Nephron (organoid): ENCODE results near the gene MICAL2.

ENCODE experiments used
- H3K27ac Mint-ChIP-seq, 3 experiments: 2 replicates each; pipeline ENCODE4 v1.8.0; 2020; ENCODE audit warnings: mixed read lengths in 3 of 3, mild to moderate bottlenecking in 2 of 3, moderate library complexity in 1 of 3
- H3K27me3 Mint-ChIP-seq: 2 replicates; pipeline ENCODE4 v1.8.0; 2021; ENCODE audit warnings: low read depth, mild to moderate bottlenecking, moderate library complexity, mixed read lengths
- H3K36me3 Mint-ChIP-seq: 2 replicates; pipeline ENCODE4 v1.8.0; 2020; ENCODE audit warnings: low read depth, mixed read lengths
- H3K4me1 Mint-ChIP-seq: 2 replicates; pipeline ENCODE4 v1.8.0; 2020; ENCODE audit warnings: mixed read lengths
- H3K4me3 Mint-ChIP-seq, 3 experiments: 2 replicates each; pipeline ENCODE4 v1.8.0; 2020; ENCODE audit warnings: mild to moderate bottlenecking in 3 of 3, mixed read lengths in 3 of 3, moderate library complexity in 2 of 3
- H3K9me3 Mint-ChIP-seq: 2 replicates; pipeline ENCODE4 v1.8.0; 2020; ENCODE audit warnings: mixed read lengths
- CTCF ChIP-seq, 3 experiments: fragments of 200-600 bp; sonication (generic); IDR thresholded peaks; one replicate each; pipeline ENCODE4 v1.5.0; 2021; ENCODE audit warnings: antibody characterized with exemption in 3 of 3; ENCODE audit not compliant: unreplicated experiment in 3 of 3

The MICAL2 gene

GRCh38 chr11:12205330-12205729 lies 94.9 kb downstream of the MICAL2 start:
- Mint-ChIP-seq H3K36me3 (peaks cover 3% of the 10 kb centered on the region), H3K27ac (no peak overlapping the region), H3K4me3 (no peak overlapping the region), H3K4me1 (peaks cover 17% of the 10 kb centered on the region), H3K27me3 (peaks cover 7% of the 10 kb centered on the region), H3K9me3 (no peaks in the 10 kb centered on the region)
- no peak for TF ChIP-seq CTCF (IDR thresholded peaks at IDR 0.05; ENCODE audit: unreplicated experiment in 3 of 3)

GRCh38 chr11:12206529-12206928 lies 96.1 kb downstream of the MICAL2 start:
- Mint-ChIP-seq H3K4me1 (peaks cover 6% of the 10 kb centered on the region), H3K27ac (peak overlapping the region in 1 of 3 experiments; percentile 11), H3K27me3 (peaks cover 7% of the 10 kb centered on the region), H3K4me3 (no peak overlapping the region), H3K36me3 (peaks cover 3% of the 10 kb centered on the region), H3K9me3 (no peaks in the 10 kb centered on the region)
- TF ChIP-seq CTCF (IDR thresholded peaks at IDR 0.05; ENCODE audit: unreplicated experiment in 3 of 3), result no peak

- H3K4me1 Mint-ChIP-seq, result peaks cover 5% of the 10 kb centered on the region
- no peak overlapping the region for H3K4me3 Mint-ChIP-seq
- H3K9me3 Mint-ChIP-seq, result no peaks in the 10 kb centered on the region
- no peak overlapping the region for H3K27ac Mint-ChIP-seq
- peaks cover 3% of the 10 kb centered on the region for H3K36me3 Mint-ChIP-seq
- no peak for TF ChIP-seq CTCF (IDR thresholded peaks at IDR 0.05; ENCODE audit: unreplicated experiment in 3 of 3)
- H3K27me3 Mint-ChIP-seq, result peaks cover 11% of the 10 kb centered on the region
Measured at GRCh38 chr11:12207384-12208150, 97.2 kb downstream of the MICAL2 start.

GRCh38 chr11:12209096-12209495 lies 98.7 kb downstream of the MICAL2 start:
- no peak overlapping the region for H3K4me3 Mint-ChIP-seq
- no peak for TF ChIP-seq CTCF (IDR thresholded peaks at IDR 0.05; ENCODE audit: unreplicated experiment in 3 of 3)
- H3K27ac Mint-ChIP-seq, result no peak overlapping the region
- peaks cover 3% of the 10 kb centered on the region for H3K36me3 Mint-ChIP-seq
- H3K4me1 Mint-ChIP-seq, result peaks cover 5% of the 10 kb centered on the region
- H3K27me3 Mint-ChIP-seq, result peaks cover 20% of the 10 kb centered on the region
- H3K9me3 Mint-ChIP-seq, result no peaks in the 10 kb centered on the region

- no peak overlapping the region for H3K4me3 Mint-ChIP-seq
- no peaks in the 10 kb centered on the region for H3K9me3 Mint-ChIP-seq
- H3K36me3 Mint-ChIP-seq, result peaks cover 3% of the 10 kb centered on the region
- no peak overlapping the region for H3K27ac Mint-ChIP-seq
- no peak for TF ChIP-seq CTCF (IDR thresholded peaks at IDR 0.05; ENCODE audit: unreplicated experiment in 3 of 3)
- peaks cover 20% of the 10 kb centered on the region for H3K27me3 Mint-ChIP-seq
- peaks cover 5% of the 10 kb centered on the region for H3K4me1 Mint-ChIP-seq
Measured at GRCh38 chr11:12210200-12210599, 99.8 kb downstream of the MICAL2 start.
